HG02973 (cell line): Measurements from ENCODE around the gene KRTAP4-7.
"Not testable (repeated sequence)": the region's sequence is repeated elsewhere in the genome, so short reads cannot be mapped to it uniquely, and the experiment has no call there.

Experiments used
- ATAC-seq: cut with Tn5 transposase; IDR thresholded peaks from one replicate; pipeline ENCODE4 v1.9.1; 2021; ENCODE audit warnings: moderate library complexity; ENCODE audit not compliant: unreplicated experiment

KRTAP4-7 gene

DNA sequence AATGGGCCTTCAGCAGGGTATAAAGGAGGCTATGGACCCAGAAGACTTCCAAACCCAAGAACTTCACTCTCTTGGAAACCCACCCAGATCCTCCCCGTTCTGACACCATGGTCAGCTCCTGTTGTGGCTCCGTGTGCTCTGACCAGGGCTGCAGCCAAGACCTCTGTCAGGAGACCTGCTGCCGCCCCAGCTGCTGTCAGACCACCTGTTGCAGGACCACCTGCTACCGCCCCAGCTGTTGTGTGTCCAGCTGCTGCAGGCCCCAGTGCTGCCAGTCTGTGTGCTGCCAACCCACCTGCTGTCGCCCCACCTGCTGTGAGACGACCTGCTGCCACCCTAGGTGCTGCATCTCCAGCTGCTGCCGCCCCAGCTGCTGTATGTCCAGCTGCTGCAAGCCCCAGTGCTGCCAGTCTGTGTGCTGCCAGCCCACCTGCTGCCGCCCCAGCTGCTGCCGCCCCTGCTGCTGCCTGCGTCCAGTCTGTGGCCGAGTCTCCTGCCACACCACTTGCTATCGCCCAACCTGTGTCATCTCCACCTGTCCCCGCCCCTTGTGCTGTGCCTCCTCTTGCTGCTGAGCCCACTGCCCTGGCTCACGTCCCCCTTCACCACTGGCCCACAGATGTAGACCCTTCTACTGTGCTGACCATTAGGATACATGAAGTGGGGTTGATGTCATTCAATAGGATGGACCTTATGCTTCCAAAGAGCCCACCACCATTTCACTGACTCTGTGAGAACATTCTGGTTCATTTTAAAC lies at the start of gene KRTAP4-7:
TSS of gene KRTAP4-7 (plus strand) at position 51 of the 757 bp plus-strand sequence. CDS start at position 108, 57 bp downstream.
- ATAC-seq, result not testable (repeated sequence)

DNA sequence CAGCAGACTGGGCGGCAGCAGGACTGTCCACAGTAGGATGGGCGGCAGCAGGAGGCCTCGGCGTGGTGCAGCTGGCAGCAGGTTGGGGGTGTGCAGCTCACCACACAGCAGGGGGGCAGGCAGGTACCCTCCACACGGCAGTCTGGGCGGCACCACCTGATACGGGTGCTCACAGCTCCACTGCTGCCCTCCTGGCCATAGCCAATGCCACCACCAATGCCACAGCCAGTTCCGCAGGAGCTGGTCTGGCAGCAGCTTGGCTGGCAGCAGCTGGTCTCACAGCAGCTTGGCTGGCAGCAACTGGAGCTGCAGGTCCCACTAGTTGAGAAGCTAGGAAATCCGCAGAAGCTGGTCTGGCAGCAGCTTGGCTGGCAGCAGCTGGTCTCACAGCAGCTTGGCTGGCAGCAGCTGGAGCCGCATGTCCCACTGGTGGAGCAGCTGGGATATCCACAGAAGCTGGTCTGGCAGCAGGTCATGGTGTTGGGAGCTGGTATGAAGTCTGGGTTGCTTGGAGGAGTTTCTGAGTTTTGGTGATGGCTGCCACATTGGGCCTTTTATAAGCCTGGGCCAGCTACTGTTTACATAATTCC lies 49.5 kb upstream of the KRTAP4-7 start, which contains the start of gene KRTAP1-3:
TSS of gene KRTAP1-3 (minus strand) at position 529 of the 590 bp plus-strand sequence. CDS start at position 476, 53 bp downstream.
- ATAC-seq, result not testable (repeated sequence)

DNA sequence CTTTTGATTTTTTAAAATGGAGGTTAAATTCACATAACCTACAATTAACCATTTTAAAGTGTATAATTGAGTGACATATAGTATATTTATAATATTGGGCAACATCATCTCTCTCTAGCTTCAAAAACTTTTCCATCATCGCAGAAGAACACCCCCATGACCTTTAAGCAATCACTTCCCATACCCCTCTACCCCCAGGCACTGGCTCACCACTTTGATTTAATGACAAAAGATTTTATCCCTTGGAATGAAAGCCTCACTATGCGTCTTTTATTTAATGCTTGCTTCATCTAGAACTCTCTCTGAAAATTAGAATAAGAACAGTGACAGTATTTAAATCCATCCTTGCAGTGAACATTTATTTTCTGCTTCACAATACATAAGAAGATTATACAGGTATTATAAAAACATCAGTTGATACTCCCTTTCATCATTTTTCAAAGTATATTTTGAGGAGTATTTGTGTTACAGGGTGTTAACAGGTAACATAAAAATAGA lies 46.0 kb upstream of the KRTAP4-7 start:
- ATAC-seq, result no peak

DNA sequence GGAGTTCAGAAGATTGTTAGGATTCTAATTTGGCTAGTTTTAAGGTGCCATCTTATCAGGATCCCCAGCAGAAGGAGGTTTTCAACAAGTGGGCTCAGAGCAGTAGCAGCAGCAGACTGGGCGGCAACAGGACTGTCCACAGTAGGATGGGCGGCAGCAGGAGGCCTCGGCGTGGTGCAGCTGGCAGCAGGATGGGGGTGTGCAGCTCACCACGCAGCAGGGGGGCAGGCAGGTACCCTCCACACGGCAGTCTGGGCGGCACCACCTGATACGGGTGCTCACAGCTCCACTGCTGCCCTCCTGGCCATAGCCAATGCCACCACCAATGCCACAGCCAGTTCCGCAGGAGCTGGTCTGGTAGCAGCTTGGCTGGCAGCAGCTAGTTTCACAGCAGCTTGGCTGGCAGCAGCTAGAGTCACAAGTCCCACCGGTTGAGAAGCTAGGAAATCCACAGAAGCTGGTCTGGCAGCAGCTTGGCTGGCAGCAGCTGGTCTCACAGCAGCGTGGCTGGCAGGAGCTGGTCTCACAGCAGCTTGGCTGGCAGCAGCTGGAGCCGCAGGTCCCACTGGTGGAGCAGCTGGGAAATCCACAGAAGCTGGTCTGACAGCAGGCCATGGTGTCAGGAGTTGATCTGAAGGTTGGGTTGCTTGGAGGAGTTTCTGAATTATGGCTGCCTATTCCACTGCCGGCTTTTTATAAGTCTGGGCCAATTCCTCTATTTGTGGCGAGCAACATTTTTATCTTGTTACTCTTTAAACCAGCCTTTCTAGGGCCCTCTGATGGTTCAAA lies 43.0 kb upstream of the KRTAP4-7 start, which contains the start of gene KRTAP1-1:
TSS of gene KRTAP1-1 (minus strand) at position 668 of the 789 bp plus-strand sequence. CDS start at position 615, 53 bp downstream.
- ATAC-seq, result not testable (repeated sequence)

DNA sequence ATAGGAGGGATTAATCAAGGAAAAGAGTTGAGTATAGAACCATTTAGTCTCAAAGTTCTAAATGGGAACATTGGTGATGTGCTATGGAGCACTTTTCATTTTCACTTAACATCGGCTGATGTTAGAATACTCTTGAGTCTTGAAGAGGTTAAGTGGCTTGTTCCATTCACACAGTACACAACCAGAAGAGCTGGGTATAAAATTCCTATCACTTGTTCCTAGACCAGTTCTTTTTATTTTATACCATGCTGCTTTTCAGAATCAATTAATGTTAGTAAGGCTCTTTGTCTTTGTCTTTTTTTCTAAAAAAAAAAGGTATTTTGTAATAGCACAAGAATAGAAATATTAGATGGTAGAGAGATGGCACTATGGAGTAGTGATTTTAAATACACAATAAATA lies 41.0 kb upstream of the KRTAP4-7 start:
- ATAC-seq, result no peak

DNA sequence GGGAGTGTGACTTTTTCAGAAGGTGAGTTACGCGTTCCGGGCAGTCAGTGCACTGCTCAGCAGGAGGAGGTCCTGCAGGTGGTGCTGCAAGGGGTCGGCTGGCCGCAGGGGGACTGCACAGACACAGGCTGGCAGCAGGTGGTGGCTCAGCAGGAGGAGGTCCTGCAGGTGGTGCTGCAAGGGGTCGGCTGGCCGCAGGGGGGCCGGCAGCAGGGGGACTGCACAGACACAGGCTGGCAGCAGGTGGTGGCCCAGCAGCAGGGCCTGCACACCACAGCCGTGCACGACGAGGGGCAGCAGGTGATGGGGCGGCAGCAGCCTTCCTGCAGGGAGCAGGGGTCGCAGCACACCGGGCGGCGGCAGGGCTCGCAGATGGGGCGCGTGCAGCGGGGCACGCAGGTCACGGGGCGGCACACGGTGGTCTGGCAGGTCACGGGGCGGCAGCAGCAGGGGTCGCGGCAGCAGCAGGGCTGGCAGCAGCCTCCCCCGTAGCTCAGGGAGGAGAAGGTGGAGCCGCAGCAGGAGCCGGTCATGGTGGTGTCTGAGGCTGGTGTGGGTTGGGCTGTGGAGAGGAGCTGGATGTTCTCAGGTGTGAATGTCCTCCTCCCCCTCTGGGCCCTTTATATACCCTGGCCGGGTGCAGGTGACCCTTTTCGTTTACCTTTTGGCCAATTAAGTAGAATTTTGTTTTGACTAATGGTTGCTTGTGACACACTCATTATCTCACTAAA lies 37.0 kb upstream of the KRTAP4-7 start, which contains the start of gene KRTAP2-1:
TSS of gene KRTAP2-1 (minus strand) at position 582 of the 731 bp plus-strand sequence. CDS start at position 533, 49 bp downstream.
- not testable (repeated sequence) for ATAC-seq

DNA sequence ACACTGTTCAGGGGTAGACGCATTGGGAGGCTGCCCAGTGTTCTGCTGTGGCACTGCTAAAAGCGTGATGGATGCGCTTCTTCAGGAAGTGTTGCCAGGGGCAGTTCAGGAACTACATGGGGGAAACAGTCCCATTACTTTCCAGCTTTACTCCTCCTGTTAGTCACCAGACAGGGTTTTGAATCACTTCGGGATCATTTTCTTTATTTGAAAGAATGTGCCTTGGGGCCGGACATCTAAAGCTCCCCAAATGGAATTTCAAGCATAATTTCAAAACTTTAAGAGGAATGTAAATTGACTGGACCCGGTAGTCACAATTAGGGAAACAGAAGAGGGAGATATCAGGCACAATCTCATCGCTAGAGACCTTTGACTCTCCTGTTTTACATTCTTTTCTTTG lies 35.5 kb upstream of the KRTAP4-7 start:
- no peak for ATAC-seq

DNA sequence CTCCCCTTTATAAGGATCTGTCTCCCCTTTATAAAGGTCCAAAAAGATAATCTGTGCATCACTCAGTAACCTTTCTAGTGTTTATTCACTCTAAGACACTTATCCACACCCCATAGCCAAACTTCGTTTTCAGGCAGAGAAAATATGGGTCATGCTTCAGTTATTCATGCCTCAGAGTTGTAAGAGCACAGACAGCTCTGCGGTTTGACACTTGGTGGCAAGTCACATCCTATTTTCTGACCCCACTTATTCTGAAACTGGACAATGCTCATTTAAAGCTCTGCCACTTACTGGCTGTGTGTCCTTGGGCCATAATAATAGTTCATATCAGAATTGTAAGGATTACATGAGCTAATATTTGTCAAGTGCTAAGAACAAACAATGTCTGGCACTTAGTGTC lies 34.8 kb upstream of the KRTAP4-7 start:
- ATAC-seq, result no peak

DNA sequence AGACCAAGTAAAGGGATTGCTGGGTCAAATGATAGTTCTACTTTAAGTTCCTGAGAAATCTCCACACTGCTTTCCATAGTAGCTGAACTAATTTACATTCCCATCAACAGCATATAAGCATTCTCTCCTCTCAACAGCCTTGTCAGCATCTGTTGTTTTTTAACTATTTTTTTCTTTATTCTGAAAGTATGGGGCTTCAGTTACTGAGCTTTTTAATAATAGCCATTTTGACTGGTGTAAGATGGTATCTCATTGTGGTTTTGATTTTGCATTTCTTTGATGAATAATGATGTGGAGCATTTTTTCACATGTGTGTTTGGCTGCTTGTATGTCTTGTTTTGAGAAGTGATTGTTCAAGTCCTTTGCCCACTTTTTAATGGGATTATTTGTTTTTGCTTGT lies 31.4 kb upstream of the KRTAP4-7 start:
- no peak for ATAC-seq

DNA sequence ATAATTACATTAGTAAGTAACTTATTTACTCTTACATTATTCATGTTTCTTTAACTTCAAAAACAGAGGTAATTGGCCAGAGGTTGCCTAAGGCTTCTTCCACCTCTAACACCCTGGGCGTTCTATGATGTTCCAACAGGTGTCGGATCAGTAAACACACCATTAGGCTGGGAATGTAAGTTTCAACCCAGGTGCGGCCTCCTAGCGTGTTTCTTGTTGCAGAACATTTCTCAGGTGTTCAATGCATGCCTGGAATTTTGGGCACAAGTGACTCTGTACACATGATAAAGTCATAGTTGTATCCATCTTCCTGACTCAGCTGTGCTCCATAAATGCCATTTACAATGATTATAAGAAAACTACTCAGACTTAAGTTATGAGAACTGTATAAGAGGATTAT lies 29.9 kb upstream of the KRTAP4-7 start:
- ATAC-seq, result no peak

DNA sequence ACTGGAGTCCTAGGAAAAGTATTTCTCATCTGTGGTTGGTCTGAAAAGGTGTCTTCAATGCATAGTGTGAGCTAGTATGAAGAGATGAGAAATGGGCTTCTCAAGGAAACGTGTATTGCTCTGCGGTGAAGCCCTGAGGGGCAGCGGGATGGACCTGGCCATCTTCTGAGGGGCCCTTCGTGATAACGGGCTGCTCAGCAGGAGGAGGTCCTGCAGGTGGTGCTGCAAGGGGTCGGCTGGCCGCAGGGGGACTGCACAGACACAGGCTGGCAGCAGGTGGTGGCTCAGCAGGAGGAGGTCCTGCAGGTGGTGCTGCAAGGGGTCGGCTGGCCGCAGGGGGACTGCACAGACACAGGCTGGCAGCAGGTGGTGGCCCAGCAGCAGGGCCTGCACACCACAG lies 29.4 kb upstream of the KRTAP4-7 start:
- ATAC-seq, result not testable (repeated sequence)

DNA sequence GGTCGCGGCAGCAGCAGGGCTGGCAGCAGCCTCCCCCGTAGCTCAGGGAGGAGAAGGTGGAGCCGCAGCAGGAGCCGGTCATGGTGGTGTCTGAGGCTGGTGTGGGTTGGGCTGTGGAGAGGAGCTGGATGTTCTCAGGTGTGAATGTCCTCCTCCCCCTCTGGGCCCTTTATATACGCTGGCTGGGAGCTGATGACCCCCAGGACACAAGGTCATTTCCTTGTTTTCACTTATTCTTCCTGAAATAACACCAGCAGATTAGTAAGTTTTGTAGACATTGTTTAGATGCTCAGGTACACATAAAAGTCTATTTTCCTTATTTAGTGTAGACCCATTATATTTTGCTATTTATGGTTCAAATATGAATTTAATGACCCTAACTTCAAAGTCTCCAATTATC lies 28.8 kb upstream of the KRTAP4-7 start, which contains the start of gene KRTAP2-2:
TSS of gene KRTAP2-2 (minus strand) at position 101 of the 400 bp plus-strand sequence. CDS start at position 82, 19 bp downstream.
- ATAC-seq, result not testable (repeated sequence)

DNA sequence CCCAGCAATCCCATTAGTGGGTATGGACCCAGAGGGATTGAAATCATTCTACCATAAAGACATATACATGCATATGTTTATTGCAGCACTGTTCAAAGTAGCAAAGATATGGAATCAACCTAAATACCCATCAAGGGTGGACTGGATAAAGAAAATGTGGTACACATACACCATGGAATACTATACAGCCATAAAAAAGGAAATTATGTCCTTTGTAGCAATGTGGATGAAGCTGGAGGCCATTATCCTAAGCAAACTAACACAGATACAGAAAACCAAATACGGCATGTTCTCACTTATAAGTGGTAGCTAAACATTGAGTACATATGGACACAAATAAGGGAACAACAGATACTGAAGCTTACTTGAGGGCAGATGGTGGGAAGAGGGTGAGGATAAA lies 26.4 kb upstream of the KRTAP4-7 start:
- ATAC-seq, result no peak

DNA sequence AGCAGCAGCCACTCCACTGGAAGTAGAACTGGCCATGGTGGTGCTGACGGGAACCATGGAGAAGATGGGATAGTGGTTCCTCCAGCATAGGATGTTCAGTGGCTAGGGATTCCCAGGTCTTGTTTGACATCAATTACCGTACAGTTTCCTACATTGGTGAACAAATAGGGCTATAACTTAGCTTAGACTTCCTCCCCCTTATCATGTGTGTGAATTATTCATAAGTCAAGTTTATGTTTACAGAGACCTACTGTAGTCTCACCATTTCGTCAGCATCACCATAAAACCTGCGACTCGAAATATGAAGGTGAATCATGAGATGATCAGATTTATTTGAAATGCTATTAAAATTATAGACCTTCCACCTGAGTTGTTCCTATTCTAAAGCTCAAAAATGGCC lies 25.2 kb upstream of the KRTAP4-7 start:
- no peak for ATAC-seq

DNA sequence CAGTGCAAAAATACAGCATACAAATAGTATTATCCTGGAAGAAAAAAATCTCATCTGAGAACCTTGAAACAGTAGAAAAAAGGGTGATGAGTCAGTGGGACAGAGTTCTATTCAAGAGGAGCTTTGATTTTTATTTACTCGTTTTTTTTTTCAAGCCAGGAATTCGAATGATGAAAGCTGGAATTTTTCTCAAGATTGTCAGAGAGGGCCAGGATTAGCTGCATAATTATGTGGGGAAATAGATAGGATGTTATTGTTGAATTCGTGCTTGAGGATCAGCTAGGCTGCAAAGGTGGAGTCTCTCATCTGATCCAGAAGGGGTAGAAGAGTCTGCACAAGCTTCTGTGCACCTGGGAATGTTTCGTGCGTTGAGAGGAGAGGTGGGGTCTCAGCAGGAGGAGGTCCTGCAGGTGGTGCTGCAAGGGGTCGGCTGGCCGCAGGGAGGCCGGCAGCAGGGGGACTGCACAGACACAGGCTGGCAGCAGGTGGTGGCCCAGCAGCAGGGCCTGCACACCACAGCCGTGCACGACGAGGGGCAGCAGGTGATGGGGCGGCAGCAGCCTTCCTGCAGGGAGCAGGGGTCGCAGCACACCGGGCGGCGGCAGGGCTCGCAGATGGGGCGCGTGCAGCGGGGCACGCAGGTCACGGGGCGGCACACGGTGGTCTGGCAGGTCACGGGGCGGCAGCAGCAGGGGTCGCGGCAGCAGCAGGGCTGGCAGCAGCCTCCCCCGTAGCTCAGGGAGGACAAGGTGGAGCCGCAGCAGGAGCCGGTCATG lies 24.5 kb upstream of the KRTAP4-7 start:
- ATAC-seq, result not testable (repeated sequence)

DNA sequence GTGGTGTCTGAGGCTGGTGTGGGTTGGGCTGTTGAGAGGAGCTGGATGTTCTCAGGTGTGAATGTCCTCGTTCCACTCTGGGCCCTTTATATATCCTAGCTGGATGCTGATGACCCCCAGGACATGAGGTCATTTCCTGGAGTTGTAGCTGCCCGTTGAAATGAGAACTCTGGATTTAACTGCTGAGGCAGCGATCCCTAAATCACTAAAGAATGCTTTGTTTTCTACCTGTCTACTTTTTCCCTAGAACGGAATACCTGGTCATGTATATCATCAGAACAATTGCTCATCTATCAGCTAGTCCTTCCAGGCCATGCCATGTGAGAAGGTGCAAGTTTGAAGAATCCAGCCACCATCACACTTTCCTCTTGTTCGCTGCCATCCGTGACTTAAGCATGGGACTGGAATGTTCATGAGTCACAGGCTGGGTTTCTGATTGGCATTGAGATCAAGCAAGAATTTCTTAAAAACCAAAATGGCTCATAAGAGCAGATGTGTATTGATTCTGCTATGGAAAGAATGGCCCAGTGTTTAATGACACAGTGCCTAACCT lies 23.8 kb upstream of the KRTAP4-7 start, which contains the start of gene KRTAP2-3:
TSS of gene KRTAP2-3 (minus strand) at position 63 of the 553 bp plus-strand sequence. CDS start 64 bp downstream, outside the sequence.
- ATAC-seq, result no peak

DNA sequence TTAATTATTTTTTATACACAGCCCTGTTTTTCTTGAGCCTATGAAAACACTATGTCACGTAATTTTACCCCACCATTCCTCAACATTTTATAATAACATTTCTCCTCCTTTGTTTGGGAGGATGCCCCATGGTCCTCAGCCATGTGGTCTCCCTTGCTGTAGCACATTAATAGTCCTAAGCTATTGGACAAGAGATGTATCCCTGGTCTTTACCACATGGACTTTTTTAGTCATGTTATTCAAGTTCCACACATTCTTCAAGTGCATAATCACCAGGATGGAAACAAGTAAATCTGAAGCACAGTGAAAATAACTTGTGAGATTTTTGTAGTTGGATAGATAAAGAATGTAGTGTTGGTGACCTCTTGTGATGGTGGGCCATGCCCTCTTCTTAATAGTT lies 22.0 kb upstream of the KRTAP4-7 start:
- ATAC-seq, result no peak

DNA sequence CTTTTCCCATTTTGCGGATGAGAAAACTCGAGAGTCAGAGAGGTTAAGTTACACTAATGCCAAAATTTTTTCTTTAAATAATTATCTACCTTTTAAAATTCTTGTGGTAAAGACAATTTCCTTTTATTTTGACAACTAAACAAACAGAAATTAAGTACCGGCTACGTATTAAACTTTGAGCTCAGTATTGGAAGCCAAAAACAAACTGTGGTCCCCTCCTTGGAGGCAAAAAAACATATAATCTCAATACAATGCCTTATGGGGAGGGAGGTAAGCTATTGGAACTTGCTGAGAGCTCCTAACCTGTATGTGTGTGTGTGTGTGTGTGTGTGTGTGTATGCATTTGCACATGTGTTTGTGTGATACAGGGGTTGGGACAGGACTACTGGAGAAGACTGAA lies 20.5 kb upstream of the KRTAP4-7 start:
- ATAC-seq, result no peak

DNA sequence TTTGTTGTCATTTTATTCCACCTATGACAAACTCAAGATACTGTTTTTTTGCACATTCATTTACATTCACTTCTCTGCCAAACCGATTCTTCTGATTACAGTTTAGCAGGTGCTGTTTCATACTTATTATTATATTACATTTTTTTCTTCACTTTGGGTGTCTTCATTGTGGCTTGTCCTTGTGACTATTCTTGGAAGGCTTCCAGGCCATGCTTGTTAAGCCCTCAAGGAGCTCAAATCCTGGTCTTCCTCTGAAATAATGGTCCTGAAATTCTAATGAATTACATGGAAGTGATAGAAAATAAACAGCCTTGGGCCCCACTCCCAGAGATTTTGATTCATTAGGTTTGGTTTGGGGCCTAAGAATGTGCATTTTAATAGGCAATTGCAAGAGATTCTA lies 19.6 kb upstream of the KRTAP4-7 start:
- no peak for ATAC-seq
